Suprapubic skin (tissue), 3 donors: Measurements from ENCODE around the gene STIP1.

Source experiments
- CTCF ChIP-seq, 2 donors: fragments of 200-600 bp in 1 of 2; fragments of 450-650 bp in 1 of 2; sonication (generic) in 1 of 2; IDR thresholded peaks; one replicate each; pipeline ENCODE4 v1.5.1; 2016 to 2019; ENCODE audit warnings: antibody characterized with exemption in 2 of 2, mild to moderate bottlenecking in 1 of 2, moderate library complexity in 1 of 2
- EP300 ChIP-seq: sonication (generic); formaldehyde crosslinking; IDR thresholded peaks from one replicate; pipeline ENCODE4 v1.6.1; 2017; ENCODE audit warnings: antibody characterized with exemption

GRCh38 chr11:64232182-64232966 is 46.4 kb downstream of the STIP1 start:
- TF ChIP-seq EP300 (no peak), CTCF (IDR thresholded peaks at IDR 0.05) (no peak)
